NCI-H1436 (cell line): ENCODE measurements around the gene RAP2C.
"Not testable (repeated sequence)": the region's sequence is repeated elsewhere in the genome, so short reads cannot be mapped to it uniquely, and the experiment has no call there.

Experiments used
- DNase-seq: peaks from one replicate; lab custom pipeline; 2025; lab: John Stamatoyannopoulos, UW

The RAP2C gene

DNA sequence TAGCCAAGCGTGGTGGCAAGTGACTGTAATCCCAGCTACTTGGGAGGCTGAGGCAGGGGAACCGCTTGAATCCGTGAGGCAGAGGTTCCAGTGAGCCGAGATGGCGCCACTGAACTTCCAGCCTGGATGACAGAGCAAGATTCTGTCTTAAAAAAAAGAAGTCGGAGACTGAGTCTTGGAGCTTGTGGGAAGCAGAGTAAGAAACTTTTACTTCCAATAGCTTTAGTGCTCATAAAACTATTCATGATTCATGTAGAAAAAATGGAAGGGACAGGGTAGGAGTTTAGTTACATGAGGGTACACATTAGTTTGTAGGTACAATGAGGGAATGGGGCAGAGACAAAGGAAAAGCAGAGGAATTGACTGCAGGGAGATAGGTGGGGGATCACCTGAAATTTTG lies 19.3 kb downstream of the RAP2C start:
- no peak for DNase-seq

- no peak for DNase-seq
Measured at GRCh38 chrX:132193872-132194574, 25.2 kb downstream of the RAP2C start.

- no peak for DNase-seq
Measured at GRCh38 chrX:132191938-132192337, 27.3 kb downstream of the RAP2C start.

- DNase-seq: no peak
Measured at GRCh38 chrX:132188175-132188574, 31.1 kb downstream of the RAP2C start.

DNA sequence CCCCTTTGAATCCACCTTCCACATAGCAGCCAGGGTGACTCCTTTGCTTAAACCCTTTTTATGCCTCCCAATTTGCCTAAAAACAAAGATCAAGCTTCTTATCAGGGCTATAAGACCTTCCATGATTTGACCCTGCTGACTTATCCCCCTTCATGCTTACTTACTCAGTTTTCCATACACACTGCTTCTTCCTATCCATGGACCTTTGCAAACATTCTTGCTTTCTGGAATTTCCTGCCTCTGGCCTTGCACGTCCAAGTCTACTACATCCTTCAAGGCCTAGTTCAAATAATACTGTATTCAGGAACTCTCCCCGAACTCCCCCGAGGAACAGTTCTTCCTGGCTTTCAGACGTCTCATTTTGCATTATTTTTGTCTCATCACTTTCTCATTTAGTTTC lies 31.8 kb downstream of the RAP2C start:
- DNase-seq: no peak

DNA sequence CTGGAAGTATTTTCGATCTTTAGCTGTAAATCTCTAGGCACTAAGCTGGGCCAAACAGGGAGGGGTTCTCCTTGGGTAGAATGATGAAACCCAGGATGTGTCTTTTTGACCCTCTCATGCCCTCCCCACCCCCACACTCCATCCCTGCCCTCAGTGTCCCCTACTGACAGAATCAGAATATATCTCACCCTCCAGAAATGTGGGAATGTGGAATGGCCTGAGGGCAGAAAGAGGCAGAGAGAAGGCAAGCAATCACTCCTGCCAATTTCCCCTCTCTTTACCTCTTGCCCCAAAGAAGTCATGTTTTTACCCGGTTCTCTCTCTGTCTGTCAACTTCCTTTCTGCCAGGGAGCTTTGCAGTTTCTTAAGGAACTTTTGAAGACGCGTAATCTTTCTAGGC lies 34.4 kb downstream of the RAP2C start:
- DNase-seq: no peak

- DNase-seq: no peak
Measured at GRCh38 chrX:132181364-132181763, 37.9 kb downstream of the RAP2C start.

DNA sequence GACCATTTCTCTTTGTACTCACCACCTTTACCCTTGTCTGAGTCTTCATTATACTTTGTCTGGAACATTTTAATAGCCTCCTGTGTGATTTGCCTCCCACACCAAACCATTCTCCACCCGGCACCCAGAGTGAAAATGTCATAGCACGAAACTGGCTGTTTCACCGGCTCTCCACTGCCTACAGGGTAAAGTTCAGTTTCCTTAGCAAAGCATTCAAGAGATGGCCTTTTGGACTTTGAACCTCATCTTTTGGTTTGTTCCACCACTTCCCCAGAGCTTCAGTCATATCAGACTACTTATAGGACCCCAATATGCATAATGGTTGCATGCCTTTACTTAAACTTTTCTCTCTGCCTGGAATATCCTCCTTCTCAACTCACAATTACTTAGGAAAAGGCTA lies 38.3 kb downstream of the RAP2C start:
- no peak for DNase-seq

GRCh38 chrX:132173647-132174046 lies 45.6 kb downstream of the RAP2C start:
- no peak for DNase-seq

DNA sequence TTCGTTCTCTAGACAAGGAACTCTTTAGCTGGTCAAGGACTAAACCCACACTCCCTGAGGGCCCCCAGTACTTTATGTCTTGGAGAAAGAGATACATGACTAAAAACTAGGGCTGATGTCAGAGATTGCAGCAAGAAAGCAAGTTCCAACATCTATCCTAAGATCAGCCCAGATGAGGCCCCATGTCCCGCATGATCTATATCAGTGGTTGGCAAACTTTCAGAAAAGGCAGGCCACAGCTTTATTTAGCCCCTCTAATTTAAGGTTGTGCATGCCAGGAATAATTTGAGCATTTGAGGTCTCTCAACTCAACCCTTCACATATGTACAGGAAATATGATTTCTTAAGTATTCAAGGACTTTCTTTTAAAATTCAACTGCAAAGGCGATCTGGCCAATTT lies 47.4 kb downstream of the RAP2C start:
- DNase-seq: no peak

DNA sequence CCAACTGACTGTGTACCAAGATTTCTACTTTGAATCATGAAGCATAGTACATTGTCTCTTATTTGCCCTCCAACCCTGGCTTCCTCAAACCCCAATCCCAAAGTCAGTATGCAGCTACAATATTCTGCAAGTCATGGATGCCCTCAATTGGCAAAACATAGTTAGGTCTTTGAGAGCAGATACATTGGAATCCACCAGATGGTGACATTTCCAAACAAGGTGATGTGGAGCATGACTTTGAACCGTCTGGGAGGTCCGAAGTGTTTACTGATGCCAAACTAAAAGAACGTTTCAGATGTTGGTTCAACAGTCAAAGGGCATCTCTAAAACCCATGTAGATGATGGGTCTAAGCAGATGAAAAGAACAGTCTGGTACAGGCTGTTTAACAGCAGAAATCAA lies 47.8 kb downstream of the RAP2C start:
- no peak for DNase-seq

DNA sequence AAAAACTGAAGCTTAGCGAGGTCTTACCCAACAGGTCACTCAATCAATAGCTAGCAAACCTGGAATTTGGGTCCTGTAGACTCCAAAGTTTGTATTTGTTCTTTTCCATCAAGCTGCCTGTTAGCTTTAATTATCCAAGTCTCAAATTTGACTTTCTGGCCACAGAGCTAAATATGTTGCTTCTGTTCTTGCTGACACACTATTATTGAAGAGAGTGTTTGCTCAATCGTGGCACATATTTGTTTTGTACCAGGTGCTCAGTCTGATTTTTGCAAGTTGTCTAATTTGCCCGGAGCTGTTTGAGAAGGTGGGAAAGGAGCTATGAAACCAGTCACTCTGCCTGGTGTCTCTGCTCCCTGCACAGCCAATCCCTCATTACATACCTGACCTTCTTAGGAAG lies 49.7 kb downstream of the RAP2C start:
- DNase-seq: no peak

GRCh38 chrX:132165651-132166050 lies 53.6 kb downstream of the RAP2C start:
- DNase-seq: no peak

DNA sequence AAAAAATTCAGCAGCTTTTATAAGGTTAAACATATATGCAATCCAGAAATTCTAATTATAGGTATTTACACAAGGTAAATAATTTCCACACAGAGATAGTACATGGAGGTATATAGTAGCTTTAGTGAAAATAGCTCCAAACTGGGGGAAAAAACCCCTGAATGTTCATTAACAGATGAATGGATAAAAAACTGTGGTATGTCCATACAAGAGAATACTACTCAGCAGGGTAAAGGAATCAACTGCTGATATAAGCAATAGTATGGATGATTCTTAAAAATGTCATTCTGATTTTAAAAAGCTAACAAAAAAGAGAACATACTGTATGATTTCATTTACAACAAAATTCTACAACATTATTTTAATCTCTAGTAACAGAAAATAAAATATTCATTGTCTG lies 54.2 kb downstream of the RAP2C start:
- DNase-seq: no peak

GRCh38 chrX:132163094-132163493 lies 56.2 kb downstream of the RAP2C start:
- not testable (repeated sequence) for DNase-seq

GRCh38 chrX:132153166-132153565 lies 66.1 kb downstream of the RAP2C start:
- no peak for DNase-seq
